COLO668 (cell line): ENCODE measurements around the gene CYP24A1.

Experiments used
- DNase-seq: peaks from one replicate; lab custom pipeline; 2025; ENCODE audit not compliant: unreplicated experiment; lab: John Stamatoyannopoulos, UW

CYP24A1 gene

GRCh38 chr20:54176610-54177009 is 2.8 kb upstream of the CYP24A1 start:
- DNase-seq: no peak

GRCh38 chr20:54174457-54175175 is 830 bp upstream of the CYP24A1 start:
- DNase-seq: no peak

DNA sequence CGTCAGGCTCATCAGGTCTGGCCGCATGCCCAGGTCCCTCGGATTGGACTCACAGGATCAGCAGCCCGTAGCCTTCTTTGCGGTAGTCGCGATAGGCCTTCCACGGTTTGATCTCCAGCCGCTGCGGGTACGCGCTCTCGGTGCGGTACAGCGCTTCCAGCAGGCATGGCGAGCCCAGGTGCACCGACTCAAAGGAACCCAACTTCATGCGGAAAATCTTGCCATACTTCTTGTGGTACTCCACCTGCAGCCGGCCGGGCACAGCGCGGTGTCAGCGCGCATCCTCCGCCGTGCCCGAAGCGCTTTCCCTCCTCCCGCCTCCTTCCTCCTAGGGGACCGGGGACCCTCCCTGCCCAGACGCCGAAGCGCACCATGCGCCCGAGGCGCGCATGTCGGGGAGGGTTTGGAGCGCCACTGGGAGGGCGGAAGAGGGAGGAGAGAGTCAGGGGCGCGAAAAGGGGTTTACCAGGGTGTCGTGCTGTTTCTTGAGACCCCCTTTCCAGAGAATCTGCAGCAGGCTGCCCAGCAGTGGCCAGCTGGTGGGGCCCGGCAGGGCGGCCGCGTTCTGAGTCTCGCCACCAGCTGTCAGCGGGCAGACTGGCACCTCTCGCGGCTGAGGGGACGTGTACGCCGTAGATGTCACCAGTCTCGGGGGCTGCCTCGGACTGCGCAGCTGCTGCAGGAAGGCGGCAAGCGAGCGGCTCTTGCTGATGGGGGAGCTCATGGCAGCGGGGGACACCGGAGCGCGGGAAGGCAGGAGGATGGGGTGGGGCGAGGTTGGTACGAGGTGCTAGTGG is 732 bp downstream of the CYP24A1 start:
- DNase-seq: no peak

DNA sequence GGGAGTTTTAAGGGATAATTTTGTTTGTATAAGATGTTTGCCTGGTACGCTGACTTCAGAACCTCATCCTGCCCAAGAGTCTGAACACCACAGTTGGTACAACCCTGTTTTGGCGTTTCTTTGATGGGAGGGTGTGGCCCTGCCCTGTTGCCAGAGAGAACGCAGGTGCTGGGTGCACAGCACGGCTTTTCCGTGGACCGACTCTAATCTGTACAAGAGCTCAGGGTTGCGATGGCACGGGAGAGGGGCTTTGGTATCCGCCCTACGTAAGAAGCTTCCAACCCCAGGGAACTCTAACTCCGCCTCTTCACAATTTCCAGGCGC is 1.3 kb downstream of the CYP24A1 start:
- DNase-seq: no peak

- DNase-seq: no peak
These were observed 2.8 kb downstream of the CYP24A1 start for GRCh38 chr20:54170963-54171362.

- no peak for DNase-seq
These were observed 3.7 kb downstream of the CYP24A1 start for GRCh38 chr20:54170026-54170471.

DNA sequence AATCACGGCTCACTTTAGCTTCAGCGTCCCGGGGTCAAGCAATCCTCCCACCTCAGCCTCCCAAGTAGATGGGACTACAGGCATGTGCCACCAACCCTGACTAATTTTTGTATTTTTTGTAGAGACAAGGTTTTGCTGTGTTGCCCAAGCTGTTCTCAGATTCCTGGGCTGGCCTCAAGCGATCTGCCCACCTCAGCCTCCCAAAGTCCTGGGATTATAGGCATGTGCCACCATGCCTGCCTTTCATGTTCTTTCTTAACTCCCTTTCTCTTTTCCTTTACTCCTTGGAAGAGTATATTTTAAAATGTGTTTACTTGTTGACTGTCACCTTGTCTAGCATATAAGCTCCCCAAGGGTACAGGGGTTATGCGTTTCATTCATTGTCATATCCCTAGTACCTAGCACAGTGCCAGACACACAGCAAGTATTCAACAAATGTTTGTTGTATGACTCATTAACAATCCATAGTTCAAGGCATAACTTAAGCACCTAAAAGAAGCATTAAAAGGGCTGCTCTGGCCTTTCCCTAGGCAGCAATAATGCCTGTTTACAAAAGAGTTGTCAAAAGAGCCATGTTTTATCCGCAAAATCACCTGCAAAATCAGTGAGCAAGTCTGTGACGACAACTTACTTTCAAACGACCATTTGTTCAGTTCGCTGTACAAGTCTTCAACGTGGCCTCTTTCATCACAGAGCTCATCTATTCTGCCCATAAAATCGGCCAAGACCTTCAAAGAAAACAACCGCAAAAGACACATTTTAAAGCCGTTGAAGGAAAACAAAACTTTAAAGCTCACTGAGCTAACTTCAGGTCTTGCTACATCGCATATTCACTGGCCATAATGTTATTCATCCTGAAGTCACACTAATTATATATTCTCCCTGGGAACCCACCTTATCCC is 4.6 kb downstream of the CYP24A1 start:
- DNase-seq: no peak

DNA sequence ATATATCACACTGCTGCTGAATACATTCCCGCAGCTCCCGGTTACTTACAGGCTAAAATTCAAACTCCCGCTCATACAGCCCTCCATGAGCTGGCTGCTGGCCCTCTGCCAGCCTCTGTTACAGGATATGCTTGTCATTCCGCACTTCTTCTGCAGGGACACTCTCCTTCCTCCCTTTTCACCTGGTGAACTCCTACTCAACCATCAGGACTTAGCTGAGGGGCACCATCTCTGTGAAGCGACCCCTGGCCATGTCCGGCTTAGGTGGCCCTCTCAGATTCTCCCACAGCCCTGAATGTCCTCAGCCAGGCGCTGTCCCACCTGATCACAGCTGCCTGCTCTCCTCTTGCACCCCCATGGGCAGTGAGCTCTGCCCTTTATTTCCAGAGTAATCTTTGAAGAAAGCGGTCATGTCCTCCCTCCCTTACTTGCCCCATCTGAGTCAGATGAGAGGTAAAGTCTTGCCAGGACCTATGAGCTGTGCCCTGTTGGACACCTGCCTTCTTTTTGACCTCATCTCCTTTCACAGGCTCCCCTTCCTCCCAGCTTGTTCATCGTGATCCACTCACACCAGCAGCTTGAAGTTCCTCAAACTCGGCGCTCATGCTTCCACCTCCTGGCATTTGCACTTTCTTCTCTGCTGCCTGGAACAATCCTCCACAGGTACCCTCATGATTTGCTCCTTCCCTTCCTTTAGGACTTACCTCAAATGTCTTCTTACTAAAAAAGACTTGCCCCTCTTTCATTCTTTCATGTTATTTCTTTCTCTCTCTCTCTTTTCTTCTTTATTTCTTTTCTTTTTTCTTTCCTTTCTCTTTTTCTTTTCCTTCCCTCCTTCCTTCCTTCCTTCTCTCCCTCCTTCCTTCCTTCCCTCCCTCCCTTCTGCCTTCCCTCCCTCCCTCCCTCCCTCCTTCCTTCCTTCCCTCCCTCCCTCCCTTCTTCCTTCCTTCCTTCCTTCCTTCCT is 5.6 kb downstream of the CYP24A1 start:
- DNase-seq: peak; percentile 49

- no peak for DNase-seq
These were observed 6.7 kb downstream of the CYP24A1 start for GRCh38 chr20:54166987-54167662.

DNA sequence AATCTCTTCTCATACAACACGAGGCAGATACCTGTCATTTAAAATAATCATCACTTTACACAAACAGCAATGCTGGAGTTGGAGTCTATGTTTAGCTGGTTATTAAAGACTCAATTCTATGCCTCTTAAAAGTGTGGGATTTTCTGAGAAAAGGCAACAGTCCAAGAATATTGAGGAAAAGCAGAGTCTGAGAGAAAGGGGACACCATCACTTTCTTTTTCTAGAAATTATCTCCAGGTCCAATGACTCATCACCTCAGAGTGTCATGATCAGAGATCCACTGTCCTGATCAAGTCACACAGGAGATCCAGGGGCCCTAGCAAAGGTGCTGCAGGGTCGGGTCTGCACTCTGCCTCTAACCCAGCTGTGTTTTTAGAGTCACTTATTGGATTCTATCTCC is 8.0 kb downstream of the CYP24A1 start:
- DNase-seq: no peak

- no peak for DNase-seq
These were observed 8.8 kb downstream of the CYP24A1 start for GRCh38 chr20:54165014-54165413.

DNA sequence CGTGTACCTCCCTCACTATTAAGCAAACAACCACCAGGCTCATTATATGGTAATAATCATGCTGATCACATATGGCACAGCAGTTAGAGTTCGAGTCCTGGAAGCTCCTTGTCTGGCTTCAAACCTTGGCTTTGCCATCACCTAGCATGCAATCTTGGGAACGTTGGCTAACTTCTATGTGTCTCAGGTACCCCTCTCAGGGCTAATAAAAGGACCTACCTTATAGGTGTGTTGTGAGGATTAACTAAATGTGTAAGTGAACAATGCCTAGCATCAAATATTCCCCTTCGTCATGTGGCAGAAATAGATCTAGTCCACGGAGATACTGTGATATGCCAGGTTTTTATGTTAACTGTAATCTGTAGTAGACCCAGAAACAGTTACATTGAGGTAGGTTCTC is 10.4 kb downstream of the CYP24A1 start:
- DNase-seq: no peak

GRCh38 chr20:54162378-54163009 is 11.3 kb downstream of the CYP24A1 start:
- no peak for DNase-seq

DNA sequence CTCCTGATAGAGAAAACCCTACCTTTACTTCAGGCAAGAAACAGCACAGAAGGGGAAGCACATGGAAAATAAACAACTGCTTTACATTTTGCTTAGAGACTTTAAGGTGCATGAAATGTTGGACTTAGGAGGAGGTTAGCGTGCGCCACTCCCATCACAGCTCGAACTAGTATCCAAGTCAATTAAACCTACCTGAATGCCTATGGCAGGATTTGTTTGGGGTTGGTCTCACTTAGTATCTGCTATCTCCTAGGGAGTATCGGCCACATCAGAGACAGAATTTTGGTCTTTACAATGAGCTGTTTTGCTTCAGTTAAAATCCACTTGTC is 12.0 kb downstream of the CYP24A1 start:
- DNase-seq: no peak

DNA sequence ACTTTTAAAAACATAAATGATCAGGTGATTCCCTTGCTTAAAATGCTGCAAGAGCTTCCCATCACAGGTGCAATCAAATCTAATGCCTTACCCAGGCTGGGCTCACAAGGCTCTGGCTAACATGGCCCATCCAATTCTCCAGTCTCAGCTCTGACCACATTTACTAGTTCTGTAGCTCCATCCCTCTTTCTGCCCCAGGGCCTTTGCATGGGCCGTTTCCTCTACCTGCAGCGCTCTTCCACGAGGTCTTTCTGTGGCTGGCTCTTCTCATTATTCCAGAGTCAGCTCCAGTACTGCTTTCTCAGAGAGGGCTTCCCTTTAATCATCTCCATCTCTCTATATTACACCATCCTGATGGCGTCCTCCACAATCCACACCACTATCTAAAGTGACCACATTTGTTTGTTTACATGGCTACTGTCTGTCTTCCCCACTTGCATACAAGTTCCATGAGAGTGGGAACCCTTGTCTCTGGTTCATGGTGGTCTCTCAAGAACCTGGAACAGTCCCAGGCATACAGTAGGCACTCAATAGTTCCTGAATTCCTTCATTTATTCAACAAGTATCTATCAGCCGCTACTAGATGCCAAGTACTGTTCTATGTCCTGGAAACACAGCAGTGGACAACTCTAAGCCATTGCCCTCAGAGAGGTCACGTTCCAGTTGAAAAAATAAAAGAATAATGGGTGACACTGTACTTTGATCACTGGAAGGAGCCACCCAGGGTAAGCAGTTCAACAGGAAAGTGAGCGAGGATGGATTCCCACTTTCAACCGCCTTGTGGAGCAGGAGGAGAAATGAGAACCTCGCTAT is 12.6 kb downstream of the CYP24A1 start:
- no peak for DNase-seq

- DNase-seq: no peak
These were observed 13.4 kb downstream of the CYP24A1 start for GRCh38 chr20:54160065-54161007.

DNA sequence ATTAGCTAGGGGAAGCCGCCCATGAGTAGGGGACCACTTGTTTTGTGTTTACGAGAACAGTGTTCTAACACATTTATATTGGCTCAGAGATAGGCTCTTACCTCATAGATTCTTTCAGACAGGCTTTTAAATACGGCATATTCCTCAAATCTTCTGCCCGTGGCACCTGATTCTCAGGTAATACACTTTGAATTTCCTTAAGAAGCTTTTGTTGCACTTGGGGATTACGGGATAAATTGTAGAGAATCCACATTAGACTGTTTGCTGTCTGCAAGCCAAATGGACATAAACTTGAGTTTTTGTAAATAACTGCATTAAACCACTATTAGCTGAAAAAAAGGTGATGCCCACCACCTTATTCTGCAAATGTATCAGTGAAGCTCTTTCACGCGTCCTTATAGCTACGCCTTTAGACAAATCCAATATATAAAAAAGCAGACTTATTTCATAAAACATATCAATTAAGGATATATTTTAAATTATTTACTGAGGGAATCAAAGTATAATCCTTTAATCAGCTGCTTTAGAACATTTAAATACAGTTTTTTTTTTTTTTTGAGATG is 14.8 kb downstream of the CYP24A1 start:
- DNase-seq: no peak
